ENCODE data around the gene GNG7.

DNA sequence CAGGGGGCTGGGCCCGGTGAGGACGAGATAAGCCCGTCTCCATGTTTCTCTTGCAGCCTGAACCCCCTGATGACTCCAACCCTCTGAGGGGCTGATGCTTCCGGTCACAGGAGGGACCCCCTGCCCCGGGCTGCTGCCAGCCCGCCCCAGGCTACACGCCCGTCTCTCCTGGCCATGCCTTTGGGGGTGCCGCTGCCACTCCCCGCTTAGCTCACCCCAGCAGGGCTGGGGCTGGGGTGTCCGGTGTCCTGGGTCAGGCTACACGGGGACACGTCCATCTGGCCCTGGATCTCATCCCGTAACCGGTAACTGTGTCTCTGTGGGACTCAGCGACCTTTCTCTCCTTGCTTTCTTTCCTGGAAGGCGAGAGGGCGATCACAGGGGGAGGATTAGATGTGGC lies 185.8 kb downstream of the GNG7 start:
- TF ChIP-seq EZH2 (IDR thresholded peaks at IDR 0.05; ENCODE audit: insufficient read depth, poor library complexity, severe bottlenecking) (no peak), EZH2phosphoT487 (IDR thresholded peaks at IDR 0.05; ENCODE audit: insufficient read depth, low read depth) (no peak)
